Activated naive CD8-positive, alpha-beta T cell treated with anti-CD3 and anti-CD28 coated beads, Interleukin-2, amount 10 ng/mL, durations not matched to agents 7 days and 5 days (primary cell): ENCODE data around the gene CDH4. TPM values are rescaled to one million over a fixed set of nuclear protein-coding genes. Genes with fewer than 3 reads are reported as not detected.
A peak's percentile ranks its signal among the peaks of the same experiment; 100 is the strongest.
"Not testable (repeated sequence)": the region's sequence is repeated elsewhere in the genome, so short reads cannot be mapped to it uniquely, and the experiment has no call there.

ENCODE experiments used
- ATAC-seq: fragments of 150-1000 bp; cut with Tn5 transposase; one replicate; pipeline ENCODE4 v1.10.0; 2021; ENCODE audit warnings: low read depth, moderate library complexity
- POLR2A ChIA-PET: fragments of 350-600 bp; sonication (Branson Sonifier 250); formaldehyde crosslinking; loops from one replicate; lab custom pipeline; 2021; ENCODE audit warnings: antibody characterized with exemption; lab: Charles Lee
- DNase-seq: peaks from one replicate; pipeline ENCODE4 v3.0.0; 2021
- H3K27ac Mint-ChIP-seq: one replicate; pipeline ENCODE4 v1.8.0; 2022; ENCODE audit warnings: mild to moderate bottlenecking, mixed read lengths
- H3K27me3 Mint-ChIP-seq: one replicate; pipeline ENCODE4 v1.8.0; 2022; ENCODE audit warnings: mild to moderate bottlenecking, moderate library complexity, mixed read lengths
- H3K36me3 Mint-ChIP-seq: one replicate; pipeline ENCODE4 v1.8.0; 2021; ENCODE audit warnings: mild to moderate bottlenecking, mixed read lengths
- H3K4me1 Mint-ChIP-seq: one replicate; pipeline ENCODE4 v1.8.0; 2021; ENCODE audit warnings: mixed read lengths
- H3K4me3 Mint-ChIP-seq: one replicate; pipeline ENCODE4 v1.8.0; 2022; ENCODE audit warnings: mild to moderate bottlenecking, moderate library complexity, mixed read lengths
- H3K9me3 Mint-ChIP-seq: one replicate; pipeline ENCODE4 v1.8.0; 2021; ENCODE audit warnings: mixed read lengths
- total RNA-seq, 2 experiments: library from RNA; stranded (reverse); gene quantifications; one replicate each; pipeline ENCODE4 v1.2.3, GENCODE V29; 2021

The CDH4 gene
- total RNA-seq, 2 experiments from 2014 or later = 0.14 to 0.20 TPM

DNA sequence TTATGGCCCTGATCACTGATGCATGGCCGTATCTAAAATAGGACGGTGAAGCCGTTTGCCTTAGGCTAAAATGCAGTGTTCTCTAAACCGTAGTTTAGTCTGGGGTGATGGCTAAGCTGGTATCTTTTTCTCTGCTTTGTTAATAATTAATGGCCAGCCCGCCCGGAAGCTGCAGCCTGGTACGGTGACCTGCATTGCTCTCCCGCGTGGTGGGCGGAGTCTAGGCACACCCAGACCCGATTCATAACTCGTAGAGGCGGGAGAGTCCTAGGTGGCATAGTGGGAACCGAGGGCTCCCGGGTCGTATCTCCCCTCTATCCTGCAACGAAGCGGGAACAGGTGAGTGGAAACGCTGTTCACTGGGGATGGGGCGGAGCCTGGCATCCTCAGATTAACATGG lies 5.5 kb downstream of the CDH4 start:
- no peaks in the 10 kb centered on the region for H3K36me3 Mint-ChIP-seq
- peaks cover 2% of the 10 kb centered on the region for H3K9me3 Mint-ChIP-seq
- POLR2A ChIA-PET = no interaction called here
- no peak overlapping the region for H3K27ac Mint-ChIP-seq
- peaks cover 25% of the 10 kb centered on the region for H3K27me3 Mint-ChIP-seq
- DNase-seq = no peak
- H3K4me1 Mint-ChIP-seq = no peaks in the 10 kb centered on the region
- ATAC-seq = no peak
- H3K4me3 Mint-ChIP-seq = no peak overlapping the region

DNA sequence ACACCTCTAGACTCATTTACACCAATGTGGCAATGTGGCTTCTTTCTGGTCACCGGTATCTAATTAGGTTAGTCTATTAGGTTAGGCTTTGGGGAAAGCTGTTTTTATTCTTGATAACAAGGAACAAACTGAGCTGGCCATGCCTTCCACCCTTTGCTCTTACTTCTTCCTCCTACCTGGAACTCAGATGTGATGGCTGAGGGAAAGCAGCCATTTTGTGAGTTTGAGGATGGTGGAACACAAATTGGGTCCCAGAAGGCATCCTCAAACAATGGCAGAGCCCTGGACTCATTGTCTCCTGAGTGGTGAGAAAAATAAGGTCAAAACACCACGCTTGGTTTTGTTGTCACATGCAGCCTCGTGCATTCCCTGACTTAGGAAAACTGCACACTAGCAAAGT lies 7.7 kb downstream of the CDH4 start:
- peaks cover 2% of the 10 kb centered on the region for H3K9me3 Mint-ChIP-seq
- H3K27me3 Mint-ChIP-seq = peaks cover 17% of the 10 kb centered on the region
- POLR2A ChIA-PET = no interaction called here
- DNase-seq (no peak), ATAC-seq (no peak)
- H3K27ac Mint-ChIP-seq = no peak overlapping the region
- no peak overlapping the region for H3K4me3 Mint-ChIP-seq
- H3K36me3 Mint-ChIP-seq = no peaks in the 10 kb centered on the region
- no peaks in the 10 kb centered on the region for H3K4me1 Mint-ChIP-seq

DNA sequence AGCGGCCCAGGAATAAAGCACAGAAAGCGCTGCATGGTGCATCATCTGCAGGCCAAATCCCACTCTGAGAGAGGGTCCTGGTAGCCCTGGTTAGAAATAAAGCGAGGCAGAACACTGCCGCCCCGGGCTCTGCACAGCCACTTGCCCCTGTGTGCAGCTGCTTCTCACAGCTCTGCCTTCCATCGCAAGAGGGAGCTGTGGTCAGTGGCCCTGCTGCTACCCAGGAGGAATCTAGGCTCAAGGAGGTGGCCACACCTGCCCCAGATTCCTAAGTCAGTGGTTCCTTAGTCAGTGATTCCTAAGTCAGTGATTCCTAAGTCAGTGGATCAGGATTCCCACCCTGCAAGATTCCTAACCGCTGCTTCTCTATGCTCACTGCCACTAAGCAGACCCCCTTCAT lies 8.8 kb downstream of the CDH4 start:
- Mint-ChIP-seq H3K4me3 (no peak overlapping the region), H3K9me3 (peaks cover 2% of the 10 kb centered on the region), H3K4me1 (no peaks in the 10 kb centered on the region), H3K27me3 (peaks cover 8% of the 10 kb centered on the region), H3K36me3 (no peaks in the 10 kb centered on the region), H3K27ac (no peak overlapping the region)
- POLR2A ChIA-PET = no interaction called here
- ATAC-seq = no peak
- no peak for DNase-seq

DNA sequence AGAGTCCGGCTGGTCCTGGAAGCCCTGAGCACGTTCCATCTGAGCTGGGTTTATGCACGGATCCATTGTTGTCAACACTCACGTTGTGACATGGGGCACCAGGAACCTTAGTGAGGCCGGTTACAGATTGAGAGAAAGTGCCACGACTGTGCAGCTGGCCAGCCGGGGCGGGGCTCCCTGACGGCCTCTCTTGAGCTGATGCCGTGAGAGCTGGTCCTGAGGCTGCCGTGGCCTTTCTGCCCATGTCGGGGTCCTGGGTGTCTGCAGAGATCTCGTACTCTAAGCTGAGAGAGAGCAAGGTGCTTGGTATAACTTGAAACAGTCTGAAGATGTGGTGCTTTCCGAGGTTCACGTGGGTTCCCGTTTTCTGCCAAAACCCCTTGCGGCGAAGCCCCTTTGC lies 10.0 kb downstream of the CDH4 start:
- no peak overlapping the region for H3K27ac Mint-ChIP-seq
- POLR2A ChIA-PET = no interaction called here
- no peak for ATAC-seq
- DNase-seq = no peak
- H3K4me1 Mint-ChIP-seq = no peaks in the 10 kb centered on the region
- H3K9me3 Mint-ChIP-seq = peaks cover 2% of the 10 kb centered on the region
- no peaks in the 10 kb centered on the region for H3K36me3 Mint-ChIP-seq
- peaks cover 4% of the 10 kb centered on the region for H3K27me3 Mint-ChIP-seq
- H3K4me3 Mint-ChIP-seq = no peak overlapping the region

DNA sequence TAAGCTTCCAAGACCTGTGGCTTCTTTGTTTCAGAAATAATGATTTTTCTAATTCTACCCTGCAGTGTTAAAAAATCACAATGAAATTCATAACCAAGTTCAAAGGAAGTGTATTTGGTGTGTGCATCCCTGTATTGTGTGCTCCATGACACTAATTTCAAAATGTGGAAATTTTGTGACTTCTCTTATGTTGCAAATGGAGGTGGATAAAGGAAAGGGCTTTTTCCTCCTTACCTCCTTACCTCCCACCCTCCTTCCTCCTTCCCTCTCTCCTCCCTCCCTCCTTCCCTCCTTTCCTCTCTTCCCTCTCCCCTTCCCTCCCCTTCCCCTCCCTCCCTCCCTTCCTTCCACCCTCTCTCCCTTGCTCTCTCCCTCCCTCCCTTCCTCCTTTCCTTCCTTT lies 10.5 kb downstream of the CDH4 start:
- Mint-ChIP-seq H3K4me3 (no peak overlapping the region), H3K4me1 (no peaks in the 10 kb centered on the region), H3K27me3 (peaks cover 4% of the 10 kb centered on the region), H3K36me3 (no peaks in the 10 kb centered on the region), H3K9me3 (peaks cover 2% of the 10 kb centered on the region), H3K27ac (no peak overlapping the region)
- POLR2A ChIA-PET = no interaction called here
- no peak for DNase-seq
- ATAC-seq = no peak

DNA sequence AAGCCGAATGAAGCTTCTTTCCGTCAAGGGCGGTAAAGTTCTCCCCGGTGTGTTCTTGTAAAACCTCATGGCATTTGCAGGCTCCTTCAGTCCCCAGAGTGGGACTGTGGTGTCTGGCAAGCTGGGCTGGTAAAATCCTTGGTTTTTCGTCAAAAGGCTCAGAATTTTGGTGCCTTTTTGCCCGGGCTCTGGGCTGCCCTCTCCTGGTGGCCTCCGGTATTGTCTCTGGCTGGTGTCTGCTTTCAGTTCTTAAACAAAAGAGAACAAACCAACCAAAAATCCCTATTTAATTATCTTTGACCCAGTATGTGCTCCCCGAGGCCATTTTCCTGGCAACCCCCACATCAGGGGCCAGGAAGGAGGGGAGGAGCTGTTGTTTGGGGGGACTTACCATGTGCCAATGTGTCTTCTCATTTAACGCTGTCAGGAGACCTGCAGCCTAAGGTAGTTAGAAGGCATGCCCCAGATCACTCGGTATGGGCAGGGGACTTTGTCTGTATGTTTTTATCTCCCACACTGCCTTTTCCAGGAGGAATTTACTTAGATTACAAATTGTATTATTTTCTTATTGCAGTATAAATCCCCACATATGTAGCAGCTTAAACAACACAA lies 11.1 kb downstream of the CDH4 start:
- ATAC-seq = no peak
- H3K36me3 Mint-ChIP-seq = no peaks in the 10 kb centered on the region
- H3K27me3 Mint-ChIP-seq = peaks cover 4% of the 10 kb centered on the region
- H3K4me3 Mint-ChIP-seq = no peak overlapping the region
- no peaks in the 10 kb centered on the region for H3K4me1 Mint-ChIP-seq
- POLR2A ChIA-PET = no interaction called here
- H3K9me3 Mint-ChIP-seq = peaks cover 2% of the 10 kb centered on the region
- H3K27ac Mint-ChIP-seq = no peak overlapping the region
- DNase-seq = peak; percentile 62

DNA sequence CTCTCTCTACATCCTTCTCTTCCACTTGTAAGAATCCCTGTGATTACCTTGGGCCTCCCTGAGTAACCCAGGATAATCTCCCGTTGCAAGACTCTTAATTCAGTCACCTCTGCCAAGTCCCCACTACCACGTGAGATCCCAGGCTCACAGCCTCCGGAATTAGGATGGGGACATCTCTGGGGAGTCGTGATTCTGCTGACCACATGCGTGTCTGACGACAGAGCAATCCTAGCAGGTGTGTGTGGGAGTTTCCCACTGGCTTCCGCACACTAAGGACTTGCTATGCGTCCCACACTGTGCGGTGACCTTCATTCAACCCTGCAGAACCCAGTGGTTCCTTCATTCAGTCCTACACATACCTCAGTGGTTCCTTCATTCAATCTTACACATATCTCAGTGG lies 11.9 kb downstream of the CDH4 start:
- Mint-ChIP-seq H3K27ac (peak overlapping the region; percentile 14), H3K4me3 (no peak overlapping the region), H3K36me3 (no peaks in the 10 kb centered on the region), H3K9me3 (peaks cover 2% of the 10 kb centered on the region), H3K4me1 (no peaks in the 10 kb centered on the region), H3K27me3 (peaks cover 2% of the 10 kb centered on the region)
- POLR2A ChIA-PET = no interaction called here
- DNase-seq = no peak
- ATAC-seq = no peak

DNA sequence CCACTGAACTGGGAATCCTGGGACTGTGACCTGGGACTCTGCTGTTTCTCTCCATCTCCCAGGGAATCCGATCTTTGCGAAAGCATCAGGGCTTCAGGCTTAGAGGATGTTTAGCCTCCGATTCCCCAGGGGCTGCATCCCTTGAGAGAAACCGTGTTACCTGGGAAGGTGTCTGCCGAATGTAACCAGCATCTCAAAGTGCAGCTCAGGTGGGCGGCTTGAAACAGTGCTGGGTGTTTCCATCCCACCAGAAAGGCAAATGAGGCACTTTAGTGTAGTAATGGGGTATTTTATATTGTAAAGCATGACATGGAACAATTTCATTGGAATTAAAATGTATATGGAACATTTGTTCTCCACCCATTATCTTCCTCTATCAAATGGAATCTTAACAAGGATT lies 15.2 kb downstream of the CDH4 start:
- POLR2A ChIA-PET = no interaction called here
- no peaks in the 10 kb centered on the region for H3K9me3 Mint-ChIP-seq
- no peaks in the 10 kb centered on the region for H3K36me3 Mint-ChIP-seq
- ATAC-seq (no peak), DNase-seq (no peak)
- no peak overlapping the region for H3K4me3 Mint-ChIP-seq
- H3K27ac Mint-ChIP-seq = no peak overlapping the region
- H3K27me3 Mint-ChIP-seq = peaks cover 2% of the 10 kb centered on the region
- H3K4me1 Mint-ChIP-seq = no peaks in the 10 kb centered on the region

DNA sequence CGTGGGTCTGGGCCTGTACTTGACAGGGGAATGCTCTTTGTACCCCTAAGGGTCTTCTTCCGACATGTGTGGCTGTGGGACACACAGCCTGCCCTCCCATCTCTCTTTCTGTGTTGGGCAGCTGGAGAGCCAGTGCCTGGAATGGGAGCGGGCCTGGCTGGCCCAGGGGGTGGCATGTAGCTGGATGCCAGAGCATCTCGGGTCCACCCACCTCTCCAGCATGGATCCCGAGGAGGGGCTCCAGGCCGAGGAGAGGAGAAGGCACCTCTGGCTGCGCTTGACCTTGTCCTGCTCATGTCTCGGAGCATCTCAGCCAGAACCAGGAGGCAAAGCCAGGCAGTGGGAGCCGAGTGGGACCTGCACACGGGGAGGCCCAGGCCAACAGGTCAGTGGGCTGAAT lies 16.0 kb downstream of the CDH4 start:
- Mint-ChIP-seq H3K36me3 (no peaks in the 10 kb centered on the region), H3K4me1 (no peaks in the 10 kb centered on the region), H3K9me3 (no peaks in the 10 kb centered on the region), H3K4me3 (no peak overlapping the region), H3K27ac (no peak overlapping the region), H3K27me3 (peaks cover 2% of the 10 kb centered on the region)
- ATAC-seq = no peak
- POLR2A ChIA-PET = no interaction called here
- DNase-seq = no peak

DNA sequence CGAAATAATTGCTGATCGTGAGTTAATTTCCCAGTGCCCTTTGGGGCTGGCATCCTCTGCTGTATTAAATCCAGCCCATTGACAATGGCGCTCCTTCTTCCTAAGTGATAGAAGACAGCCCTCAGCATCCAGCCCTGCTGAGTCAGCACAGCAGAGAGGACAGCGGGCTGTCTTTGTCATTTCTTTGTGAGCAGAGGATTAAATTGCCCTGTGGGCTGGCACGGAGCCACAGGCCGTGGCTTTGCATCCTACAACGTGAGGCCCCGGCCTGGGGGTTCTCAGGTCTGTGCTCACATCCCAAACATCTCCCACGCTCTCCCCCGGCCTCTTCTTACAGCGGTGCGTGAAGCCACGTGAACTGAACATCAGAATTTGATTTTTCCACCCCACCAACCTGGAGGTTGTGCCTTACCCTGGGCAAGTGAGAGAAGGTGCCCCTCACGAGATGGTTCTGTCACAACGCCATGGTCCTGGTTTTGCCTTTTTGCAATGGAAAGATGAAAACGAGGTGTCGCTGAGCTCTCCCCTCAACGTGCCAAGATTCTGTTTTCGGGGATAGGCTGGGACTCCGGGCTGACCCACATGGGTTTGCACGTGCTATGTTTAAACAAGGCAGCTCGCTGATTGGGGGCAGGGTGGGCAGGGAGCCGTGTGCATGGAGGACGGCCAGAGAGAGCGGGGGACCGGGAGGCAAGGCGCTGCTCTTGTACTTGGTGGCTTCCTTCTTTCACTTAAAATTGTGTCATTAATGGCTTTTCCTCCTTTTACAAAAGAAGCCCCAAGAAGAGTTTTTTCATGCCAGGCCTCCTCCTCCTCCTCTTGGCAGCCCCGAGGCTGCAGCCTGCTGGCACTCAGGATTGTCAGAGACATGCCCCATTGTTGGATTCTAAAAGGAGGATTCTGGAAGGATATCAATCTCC lies 19.5 kb downstream of the CDH4 start:
- Mint-ChIP-seq H3K9me3 (peaks cover 8% of the 10 kb centered on the region), H3K27ac (no peak overlapping the region), H3K4me3 (no peak overlapping the region), H3K27me3 (no peaks in the 10 kb centered on the region), H3K4me1 (no peaks in the 10 kb centered on the region), H3K36me3 (no peaks in the 10 kb centered on the region)
- ATAC-seq = no peak
- DNase-seq = no peak
- POLR2A ChIA-PET = no interaction called here

DNA sequence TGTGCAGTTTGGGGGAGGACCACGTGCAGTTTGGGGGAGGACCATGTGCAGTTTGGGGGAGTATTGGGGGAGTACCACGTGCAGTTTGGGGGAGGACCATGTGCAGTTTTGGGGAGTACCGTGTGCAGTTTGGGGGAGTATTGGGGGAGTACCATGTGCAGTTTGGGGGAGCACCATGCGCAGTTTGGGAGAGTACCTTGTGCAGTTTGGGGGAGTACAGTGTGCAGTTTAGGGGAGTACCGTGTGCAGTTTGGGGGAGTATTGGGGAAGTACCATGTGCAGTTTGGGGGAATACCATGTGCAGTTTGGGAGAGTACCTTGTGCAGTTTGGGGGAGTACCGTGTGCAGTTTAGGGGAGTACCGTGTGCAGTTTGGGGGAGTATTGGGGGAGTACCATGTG lies 21.0 kb downstream of the CDH4 start:
- H3K4me1 Mint-ChIP-seq, POLR2A ChIA-PET, ATAC-seq: not testable (repeated sequence)

DNA sequence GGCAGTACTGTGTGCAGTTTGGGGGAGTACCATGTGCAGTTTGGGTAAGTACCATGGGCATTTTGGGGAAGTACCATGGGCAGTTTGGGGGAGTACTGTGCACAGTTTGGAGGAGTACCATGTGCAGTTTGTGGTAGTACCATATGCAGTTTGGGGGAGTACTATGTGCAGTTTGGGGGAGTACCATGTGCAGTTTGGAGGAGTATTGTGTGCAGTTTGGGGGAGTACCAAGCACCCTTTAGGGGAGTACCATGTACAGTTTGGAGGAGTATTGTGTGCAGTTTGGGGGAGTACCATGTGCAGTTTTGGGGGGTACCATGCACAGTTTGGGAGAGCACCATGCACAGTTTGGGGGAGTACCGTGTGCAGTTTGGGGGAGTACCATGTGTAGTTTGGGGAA lies 21.6 kb downstream of the CDH4 start:
- H3K4me3 Mint-ChIP-seq, H3K27ac Mint-ChIP-seq, H3K27me3 Mint-ChIP-seq, POLR2A ChIA-PET, H3K4me1 Mint-ChIP-seq, H3K9me3 Mint-ChIP-seq, DNase-seq, ATAC-seq, H3K36me3 Mint-ChIP-seq: not testable (repeated sequence)

More for the DNA sequence above, 21.0 kb downstream of the CDH4 start:
- not testable (repeated sequence) for H3K27me3 Mint-ChIP-seq, H3K27ac Mint-ChIP-seq, H3K9me3 Mint-ChIP-seq, DNase-seq, H3K4me3 Mint-ChIP-seq, H3K36me3 Mint-ChIP-seq

DNA sequence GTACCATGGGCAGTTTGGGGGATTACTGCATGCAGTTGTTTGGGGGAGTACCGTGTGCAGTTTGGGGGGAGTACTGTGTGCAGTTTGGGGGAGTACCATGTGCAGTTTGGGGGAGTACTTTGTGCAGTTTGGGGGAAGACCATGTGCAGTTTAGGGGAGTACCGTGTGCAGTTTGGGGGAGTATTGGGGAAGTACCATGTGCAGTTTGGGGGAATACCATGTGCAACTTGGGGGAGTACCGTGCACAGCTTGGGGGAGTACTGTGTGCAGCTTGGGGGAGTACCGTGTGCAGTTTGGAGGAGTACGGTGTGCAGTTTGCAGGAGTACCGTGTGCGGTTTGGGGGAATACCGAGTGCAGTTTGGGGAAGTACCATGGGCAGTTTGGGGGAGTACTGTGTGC lies 22.3 kb downstream of the CDH4 start:
- Mint-ChIP-seq H3K27me3 (no peaks in the 10 kb centered on the region), H3K4me3 (no peak overlapping the region), H3K4me1 (no peaks in the 10 kb centered on the region), H3K36me3 (no peaks in the 10 kb centered on the region), H3K27ac (no peak overlapping the region), H3K9me3 (peaks cover 8% of the 10 kb centered on the region)
- DNase-seq = no peak
- POLR2A ChIA-PET = no interaction called here
- ATAC-seq = no peak

DNA sequence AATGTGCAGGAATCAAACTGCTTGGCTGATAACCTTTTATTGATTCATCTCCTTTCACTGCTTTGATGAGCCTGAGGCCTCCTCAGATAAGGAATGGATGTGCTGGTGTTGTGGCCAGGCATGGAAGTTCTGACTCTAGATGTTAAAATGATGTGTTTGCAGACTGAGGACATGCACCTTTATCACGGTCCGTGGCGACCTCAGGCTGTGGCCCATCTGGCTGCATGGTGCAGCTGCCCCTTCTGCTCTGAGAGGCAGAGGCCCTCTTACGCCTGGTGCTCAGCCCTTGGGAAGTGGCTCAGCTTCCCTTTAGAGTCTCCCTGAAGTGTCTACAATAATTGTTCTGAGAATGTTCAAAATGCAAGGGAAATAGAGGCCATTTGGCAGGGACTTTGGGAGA lies 26.2 kb downstream of the CDH4 start:
- Mint-ChIP-seq H3K4me3 (no peak overlapping the region), H3K27ac (no peak overlapping the region), H3K36me3 (peaks cover 2% of the 10 kb centered on the region), H3K27me3 (no peaks in the 10 kb centered on the region), H3K4me1 (no peaks in the 10 kb centered on the region), H3K9me3 (peaks cover 13% of the 10 kb centered on the region)
- no peak for DNase-seq
- POLR2A ChIA-PET = no interaction called here
- no peak for ATAC-seq
